C1 segment of cervical spinal cord (tissue), 14 donors: ENCODE data around the gene SREK1IP1.

Experiments
- DNase-seq, 14 donors: peaks; one replicate each; lab custom pipeline; 2025; lab: John Stamatoyannopoulos, UW

The SREK1IP1 gene

DNA sequence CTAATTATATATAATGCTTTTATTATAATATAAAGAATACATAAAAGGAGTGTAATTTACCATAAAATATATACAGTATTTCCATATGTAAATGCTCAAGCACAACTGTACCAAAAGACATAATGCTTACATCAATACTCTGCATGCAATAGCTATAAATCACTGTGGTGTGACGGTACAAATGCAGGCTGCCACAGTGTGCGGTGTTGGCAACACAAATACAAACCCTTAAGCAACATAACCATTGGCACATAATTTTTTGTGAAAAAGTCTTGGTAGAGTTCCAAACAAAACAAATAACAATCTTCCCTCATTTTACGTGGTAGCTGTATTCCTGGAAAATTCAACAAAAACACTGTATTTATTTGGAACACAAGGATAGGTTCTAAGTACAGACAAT, 80.1 kb downstream of the SREK1IP1 start:
- no peak for DNase-seq

DNA sequence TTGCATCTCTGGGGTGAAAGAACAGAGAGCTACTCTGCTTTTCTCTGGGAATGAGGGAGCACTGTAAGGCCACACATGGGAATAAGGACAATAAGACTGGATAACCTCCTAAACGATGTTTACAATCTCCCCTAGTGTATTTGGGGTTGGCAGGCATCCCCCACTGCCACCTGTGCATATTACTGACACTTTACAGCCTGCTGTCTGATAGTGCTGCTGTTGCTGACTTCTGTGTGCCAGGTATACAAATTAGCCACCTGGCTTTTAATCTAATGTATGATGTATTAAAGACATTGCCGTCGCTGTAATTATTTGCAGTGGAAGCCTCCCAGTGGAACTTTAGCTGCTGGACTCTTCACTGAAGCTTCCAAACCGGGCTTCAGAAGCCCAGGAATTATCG, 82.6 kb downstream of the SREK1IP1 start:
- no peak for DNase-seq

DNA sequence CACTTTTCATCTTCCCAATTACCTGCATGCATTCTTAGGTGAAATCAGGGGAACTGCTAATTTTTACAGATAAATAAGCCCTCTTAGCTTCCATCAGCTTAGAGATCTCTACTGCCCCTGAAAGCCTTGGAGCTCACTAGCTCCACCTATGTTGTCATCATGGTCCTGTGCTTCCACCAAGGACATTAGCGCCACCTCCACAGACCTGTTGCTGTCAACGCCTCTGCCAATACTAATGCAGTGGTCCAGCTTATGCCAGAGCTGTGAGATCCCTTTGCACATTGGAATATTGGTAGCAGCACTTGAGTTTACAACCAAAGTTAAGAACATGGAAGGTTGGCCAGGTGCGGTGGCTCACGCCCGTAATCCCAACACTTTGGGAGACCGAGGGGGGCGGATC, 85.9 kb downstream of the SREK1IP1 start:
- DNase-seq = no peak

DNA sequence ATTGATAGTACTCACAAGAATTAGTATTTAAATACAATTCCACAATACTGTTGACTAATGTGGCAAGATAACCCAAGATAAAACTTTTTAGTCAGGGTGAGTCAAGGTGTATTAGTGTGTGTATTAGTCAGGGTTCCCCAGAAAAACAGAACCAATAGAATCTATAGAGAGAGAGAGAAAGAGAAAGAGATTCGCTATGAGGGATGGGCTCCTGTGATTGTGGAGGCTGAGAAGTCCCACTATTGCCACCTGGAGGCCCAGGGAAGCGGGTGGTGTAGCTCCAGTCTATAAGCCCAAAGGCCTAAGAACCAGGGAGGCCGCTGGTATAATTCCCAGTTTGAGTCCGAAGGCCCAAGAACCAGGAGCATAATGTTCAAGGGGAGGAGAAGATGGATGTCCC, 88.2 kb downstream of the SREK1IP1 start:
- DNase-seq = no peak

DNA sequence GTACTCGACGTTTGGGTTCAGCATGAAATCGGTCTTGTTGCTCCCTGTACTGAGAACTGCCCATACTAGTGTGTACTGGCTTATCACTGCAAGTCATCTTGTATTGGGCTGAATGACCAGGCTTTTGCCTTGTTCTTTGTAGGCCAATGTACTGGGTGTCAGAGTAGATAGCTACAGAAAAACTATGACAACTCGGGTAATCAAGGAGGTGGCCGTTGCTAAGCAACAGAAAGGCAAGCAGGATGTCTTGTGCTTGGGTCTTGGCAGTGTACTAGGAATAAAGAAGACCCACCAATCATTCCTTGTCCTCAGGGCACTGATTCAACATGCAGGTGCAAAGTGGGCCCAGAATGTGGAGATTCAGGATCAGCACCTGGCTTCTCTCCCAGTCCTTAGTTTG, 90.1 kb downstream of the SREK1IP1 start:
- no peak for DNase-seq

DNA sequence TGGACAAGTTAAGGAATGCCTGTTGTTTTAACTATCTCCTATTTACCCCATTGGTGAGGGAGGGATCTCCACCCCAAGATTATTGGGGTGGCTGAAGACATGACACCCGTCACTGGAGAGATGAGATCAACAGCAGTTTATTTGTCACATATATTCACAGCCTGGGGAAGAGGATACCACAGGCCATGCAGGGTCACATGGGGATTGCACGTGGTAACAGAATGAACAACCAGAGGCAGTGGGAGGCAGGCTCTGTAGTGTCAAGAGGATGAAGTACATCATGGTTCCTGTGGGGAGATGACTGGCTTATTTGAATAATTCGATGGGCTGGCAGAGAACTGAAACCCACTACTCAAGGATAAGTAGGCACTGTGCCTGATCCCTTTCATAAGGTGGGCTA, 96.8 kb downstream of the SREK1IP1 start:
- DNase-seq = no peak

DNA sequence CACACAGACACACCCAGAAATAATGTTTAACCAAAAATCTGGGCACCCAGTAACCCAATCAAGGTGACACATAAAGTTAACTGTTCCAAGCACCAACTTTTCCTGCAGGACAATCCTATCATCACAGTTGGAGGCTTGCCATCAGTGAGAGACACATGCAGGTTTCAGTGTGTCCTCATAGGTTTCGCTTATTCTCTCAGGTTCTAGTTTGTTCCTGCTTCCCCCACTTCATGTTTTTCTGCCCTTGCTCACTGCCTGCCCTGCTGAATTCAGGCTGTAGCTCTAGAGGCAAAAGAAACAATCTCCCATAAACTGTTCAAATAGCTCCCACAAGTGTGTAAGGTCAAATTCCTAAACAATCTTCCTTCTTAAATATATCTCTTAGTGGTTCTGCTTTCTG, 98.2 kb downstream of the SREK1IP1 start:
- no peak for DNase-seq
